H9 (cell line): ENCODE data around the gene CENPQ. TPM values are rescaled to one million over a fixed set of nuclear protein-coding genes. Genes with fewer than 3 reads are reported as not detected.
"Not testable (repeated sequence)": the region's sequence is repeated elsewhere in the genome, so short reads cannot be mapped to it uniquely, and the experiment has no call there.

Experiments used
- DNase-seq: peaks from one replicate; pipeline ENCODE4 v3.0.0-alpha.2; 2017
- H2AFZ ChIP-seq: one replicate; pipeline ENCODE4 v1.6.1; 2013; ENCODE audit warnings: mild to moderate bottlenecking, low read length, control low read depth, moderate library complexity
- H2AK5ac ChIP-seq: 2 replicates; pipeline ENCODE4 v1.6.1; 2013; ENCODE audit warnings: low read length, control low read depth, mixed read lengths; ENCODE audit not compliant: insufficient read length
- H2BK120ac ChIP-seq: one replicate; pipeline ENCODE4 v1.6.1; 2013; ENCODE audit warnings: low read depth, mild to moderate bottlenecking, low read length, control low read depth, inconsistent platforms; ENCODE audit not compliant: poor library complexity, severe bottlenecking
- H2BK12ac ChIP-seq: 2 replicates; pipeline ENCODE4 v1.6.1; 2013; ENCODE audit warnings: low read length, control low read depth, mixed read lengths, low read depth; ENCODE audit not compliant: insufficient read length
- H2BK15ac ChIP-seq: 2 replicates; pipeline ENCODE4 v1.6.1; 2013; ENCODE audit warnings: low read depth, low read length, control low read depth
- H2BK20ac ChIP-seq: one replicate; pipeline ENCODE4 v1.6.1; 2013; ENCODE audit warnings: low read depth, mild to moderate bottlenecking, low read length, control low read depth, inconsistent platforms; ENCODE audit not compliant: poor library complexity, severe bottlenecking
- H2BK5ac ChIP-seq: 2 replicates; pipeline ENCODE4 v1.6.1; 2013; ENCODE audit warnings: low read length, control low read depth, mixed read lengths; ENCODE audit not compliant: insufficient read length
- H3K14ac ChIP-seq: 2 replicates; pipeline ENCODE4 v1.6.1; 2013; ENCODE audit warnings: low read length, control low read depth; ENCODE audit not compliant: insufficient read depth
- H3K18ac ChIP-seq: 2 replicates; pipeline ENCODE4 v1.6.1; 2013; ENCODE audit warnings: low read depth, mild to moderate bottlenecking, mixed read lengths, low read length, control low read depth; ENCODE audit not compliant: insufficient read length
- H3K23ac ChIP-seq: 2 replicates; pipeline ENCODE4 v1.6.1; 2013; ENCODE audit warnings: low read length, control low read depth, mixed read lengths, low read depth; ENCODE audit not compliant: insufficient read length
- H3K23me2 ChIP-seq: 2 replicates; pipeline ENCODE4 v1.6.1; 2013; ENCODE audit warnings: low read depth, mild to moderate bottlenecking, mixed read lengths, low read length, control low read depth; ENCODE audit not compliant: insufficient read length, poor library complexity, severe bottlenecking
- H3K27ac ChIP-seq: 2 replicates; pipeline ENCODE4 v1.5.1; 2013; ENCODE audit warnings: low read length, control low read depth, mixed read lengths, low read depth; ENCODE audit not compliant: insufficient read length
- H3K27me3 ChIP-seq: 2 replicates; pipeline ENCODE4 v1.6.1; 2013; ENCODE audit warnings: low read length, control low read depth, inconsistent platforms; ENCODE audit not compliant: insufficient read depth
- H3K4ac ChIP-seq: 2 replicates; pipeline ENCODE4 v1.6.1; 2013; ENCODE audit warnings: low read depth, mild to moderate bottlenecking, control low read depth, inconsistent platforms, low read length, moderate library complexity
- H3K4me1 ChIP-seq: 2 replicates; pipeline ENCODE4 v1.6.1; 2013; ENCODE audit warnings: low read length, control low read depth, inconsistent platforms; ENCODE audit not compliant: insufficient read depth
- H3K4me2 ChIP-seq: 2 replicates; pipeline ENCODE4 v1.6.1; 2013; ENCODE audit warnings: low read length, control low read depth, mixed read lengths; ENCODE audit not compliant: insufficient read length, insufficient read depth
- H3K56ac ChIP-seq: 2 replicates; pipeline ENCODE4 v1.6.1; 2013; ENCODE audit warnings: low read depth, mild to moderate bottlenecking, mixed read lengths, low read length, control low read depth; ENCODE audit not compliant: insufficient read length
- H3K79me1 ChIP-seq: 2 replicates; pipeline ENCODE4 v1.6.1; 2013; ENCODE audit warnings: low read depth, mild to moderate bottlenecking, moderate library complexity, low read length, control low read depth, inconsistent platforms; ENCODE audit not compliant: insufficient read depth, poor library complexity, severe bottlenecking
- H3K79me2 ChIP-seq: 2 replicates; pipeline ENCODE4 v1.6.1; 2013; ENCODE audit warnings: low read length, control low read depth, inconsistent platforms; ENCODE audit not compliant: insufficient read depth
- H3K9ac ChIP-seq: 2 replicates; pipeline ENCODE4 v1.6.1; 2013; ENCODE audit warnings: low read length, control low read depth, mixed read lengths; ENCODE audit not compliant: insufficient read length; ENCODE audit errors: extremely low read depth
- H3K9me3 ChIP-seq: one replicate; pipeline ENCODE4 v1.6.1; 2013; ENCODE audit warnings: low read depth, low read length, inconsistent platforms; ENCODE audit not compliant: control insufficient read depth
- H3T11ph ChIP-seq: one replicate; pipeline ENCODE4 v1.6.1; 2013; ENCODE audit warnings: mild to moderate bottlenecking, low read length, control low read depth, inconsistent platforms
- H4K20me1 ChIP-seq: one replicate; pipeline ENCODE4 v1.6.1; 2013; ENCODE audit not compliant: control insufficient read depth, insufficient read length, insufficient read depth
- H4K5ac ChIP-seq: 2 replicates; pipeline ENCODE4 v1.6.1; 2013; ENCODE audit warnings: low read depth, mild to moderate bottlenecking, mixed read lengths, low read length, control low read depth; ENCODE audit not compliant: insufficient read length
- H4K8ac ChIP-seq: replicated peaks from 2 replicates; pipeline ENCODE4 v1.6.1; 2013; ENCODE audit warnings: low read length, control low read depth, mixed read lengths, low read depth; ENCODE audit not compliant: insufficient read length
- H4K91ac ChIP-seq: 2 replicates; pipeline ENCODE4 v1.6.1; 2013; ENCODE audit warnings: low read depth, mild to moderate bottlenecking, moderate library complexity, mixed read lengths, low read length, control low read depth; ENCODE audit not compliant: insufficient read length
- H3K27ac Mint-ChIP-seq, 3 experiments: 2 replicates in 2 of 3; 3 replicates in 1 of 3; pipeline ENCODE4 v1.8.0; 2020 to 2021; ENCODE audit warnings: mixed read lengths in 3 of 3, mild to moderate bottlenecking in 1 of 3, moderate library complexity in 1 of 3
- H3K27me3 Mint-ChIP-seq: 2 replicates; pipeline ENCODE4 v1.8.0; 2021; ENCODE audit warnings: low read depth, mild to moderate bottlenecking, moderate library complexity, mixed read lengths
- H3K36me3 Mint-ChIP-seq, 3 experiments: 2 replicates in 2 of 3; 3 replicates in 1 of 3; pipeline ENCODE4 v1.8.0; 2020 to 2021; ENCODE audit warnings: low read depth in 3 of 3, mixed read lengths in 3 of 3; ENCODE audit not compliant: insufficient read depth in 1 of 3
- H3K4me1 Mint-ChIP-seq, 2 experiments: 2 replicates each; pipeline ENCODE4 v1.8.0; 2020; ENCODE audit warnings: mixed read lengths in 2 of 2
- H3K4me3 Mint-ChIP-seq, 2 experiments: 2 replicates in 1 of 2; 3 replicates in 1 of 2; pipeline ENCODE4 v1.8.0; 2020 to 2021; ENCODE audit warnings: mild to moderate bottlenecking in 2 of 2, mixed read lengths in 2 of 2, moderate library complexity in 1 of 2
- H3K9me3 Mint-ChIP-seq, 2 experiments: 2 replicates in 1 of 2; 3 replicates in 1 of 2; pipeline ENCODE4 v1.8.0; 2020; ENCODE audit warnings: mild to moderate bottlenecking in 2 of 2, mixed read lengths in 2 of 2, moderate library complexity in 1 of 2
- CTCF ChIP-seq: fragments of 200-600 bp; sonication (generic); conservative IDR thresholded peaks from 3 replicates; pipeline ENCODE4 v1.8.0; 2021; ENCODE audit warnings: antibody characterized with exemption, mild to moderate bottlenecking
- WGBS: extraction: QIAGEN DNeasy Blood & Tissue Kit; methylation state at CpG from one replicate; pipeline ENCODE4 v1.1.7; 2013; ENCODE audit warnings: missing lambda C conversion rate, low lambda C conversion rate, mixed read lengths; ENCODE audit not compliant: insufficient read length; ENCODE audit errors: extremely low coverage; 5-methylcytosine and 5-hydroxymethylcytosine counted together
- total RNA-seq: library from RNA; stranded (reverse); gene quantifications from 2 replicates; pipeline ENCODE4 v1.2.1, GENCODE V29; 2021

CENPQ gene
- total RNA-seq, 1 experiment from 2014 or later: 15.5 TPM

- H3K4me3 Mint-ChIP-seq: no peak overlapping the region
- no CpG with 5 or more reads among the region's 3 CpGs for WGBS
- H3K4me2 ChIP-seq: no peak overlapping the region
Measured at GRCh38 chr6:49479308-49479970, 16.3 kb downstream of the CENPQ start.

GRCh38 chr6:49481846-49482245 lies 18.7 kb downstream of the CENPQ start:
- H3K4me1 ChIP-seq, H4K20me1 ChIP-seq, H2BK20ac ChIP-seq, H3K27ac ChIP-seq, H3K9me3 ChIP-seq, H3K4me3 Mint-ChIP-seq, H3K23me2 ChIP-seq, H3K56ac ChIP-seq, H2BK12ac ChIP-seq, H2AK5ac ChIP-seq, H2BK5ac ChIP-seq, H3K27me3 ChIP-seq, H3K4me1 Mint-ChIP-seq, H3T11ph ChIP-seq, H3K79me1 ChIP-seq, H3K27me3 Mint-ChIP-seq, H3K27ac Mint-ChIP-seq, H3K18ac ChIP-seq, H4K5ac ChIP-seq, H3K9ac ChIP-seq, H4K91ac ChIP-seq, H2AFZ ChIP-seq, H3K23ac ChIP-seq, H4K8ac ChIP-seq, DNase-seq, H3K79me2 ChIP-seq, H2BK15ac ChIP-seq, H3K4ac ChIP-seq, H3K14ac ChIP-seq, H2BK120ac ChIP-seq, H3K4me2 ChIP-seq: not testable (repeated sequence)
- Mint-ChIP-seq H3K36me3 (peaks cover 30 to 62% (median 46%) of the 10 kb centered on the region in 3 experiments), H3K9me3 (peaks cover 12 to 13% of the 10 kb centered on the region in 2 experiments; a peak in 4 of 5 replicates)
- no CpG with 5 or more reads among the region's 22 CpGs for WGBS

More at GRCh38 chr6:49479308-49479970, 16.3 kb downstream of the CENPQ start:
- Histone ChIP-seq H3K14ac (no peak overlapping the region), H3K9ac (no peak overlapping the region), H2BK120ac (no peak overlapping the region), H4K20me1 (no peaks in the 10 kb centered on the region), H2BK20ac (no peak overlapping the region), H3K4me1 (no peaks in the 10 kb centered on the region), H2BK5ac (no peak overlapping the region), H4K91ac (no peak overlapping the region), H3K27me3 (no peaks in the 10 kb centered on the region), H3K27ac (no peak overlapping the region), H3K9me3 (no peaks in the 10 kb centered on the region), H3K18ac (no peak overlapping the region), H4K5ac (no peak overlapping the region), H3K79me2 (no peaks in the 10 kb centered on the region), H3K23me2 (no peaks in the 10 kb centered on the region), H2AK5ac (no peak overlapping the region), H2AFZ (no peak overlapping the region), H3K79me1 (no peaks in the 10 kb centered on the region), H2BK15ac (no peak overlapping the region), H3K4ac (no peak overlapping the region), H3K56ac (no peak overlapping the region), H3K23ac (no peak overlapping the region), H4K8ac (no peak overlapping the region), H2BK12ac (no peak overlapping the region), H3T11ph (no peak overlapping the region)
- Mint-ChIP-seq H3K27ac (no peak overlapping the region), H3K36me3 (peaks cover 42 to 66% (median 60%) of the 10 kb centered on the region in 3 experiments), H3K27me3 (no peaks in the 10 kb centered on the region), H3K4me1 (no peaks in the 10 kb centered on the region), H3K9me3 (peaks cover 16 to 23% of the 10 kb centered on the region in 2 experiments; a peak in 4 of 5 replicates)
- TF ChIP-seq CTCF: no peak
- DNase-seq: no peak
